Neural crest cell (in vitro differentiated cells): Measurements from ENCODE around the gene HNMT. TPM values are rescaled to one million over a fixed set of nuclear protein-coding genes. Genes with fewer than 3 reads are reported as not detected.

ENCODE experiments used
- DNase-seq: peaks from one replicate; pipeline ENCODE4 v3.0.0; 2021; ENCODE audit warnings: low read depth, mixed read lengths, low spot score
- H3K27ac Mint-ChIP-seq: one replicate; pipeline ENCODE4 v1.8.0; 2021; ENCODE audit warnings: mild to moderate bottlenecking, mixed read lengths; ENCODE audit not compliant: unreplicated experiment
- H3K27me3 Mint-ChIP-seq: 2 replicates; pipeline ENCODE4 v1.8.0; 2021; ENCODE audit warnings: low read depth, mild to moderate bottlenecking, mixed read lengths
- H3K36me3 Mint-ChIP-seq: 2 replicates; pipeline ENCODE4 v1.8.0; 2021; ENCODE audit warnings: low read depth, mild to moderate bottlenecking, mixed read lengths
- H3K4me1 Mint-ChIP-seq: 2 replicates; pipeline ENCODE4 v1.8.0; 2021; ENCODE audit warnings: mixed read lengths
- H3K4me3 Mint-ChIP-seq: one replicate; pipeline ENCODE4 v1.8.0; 2021; ENCODE audit warnings: mild to moderate bottlenecking, mixed read lengths
- H3K9me3 Mint-ChIP-seq: 2 replicates; pipeline ENCODE4 v1.8.0; 2021; ENCODE audit warnings: mixed read lengths
- total RNA-seq: library from RNA; stranded (reverse); gene quantifications from 2 replicates; pipeline ENCODE4 v1.2.1, GENCODE V29; 2021
- TF ChIP-seq, protein P1 (sequence below): fragments of 200-600 bp; sonication (generic); conservative IDR thresholded peaks from 2 replicates; pipeline ENCODE4 v1.5.0; 2021; ENCODE audit warnings: antibody characterized with exemption, mild to moderate bottlenecking

The HNMT gene
- total RNA-seq, 1 donor from 2014 or later, result 5.5 TPM

DNA sequence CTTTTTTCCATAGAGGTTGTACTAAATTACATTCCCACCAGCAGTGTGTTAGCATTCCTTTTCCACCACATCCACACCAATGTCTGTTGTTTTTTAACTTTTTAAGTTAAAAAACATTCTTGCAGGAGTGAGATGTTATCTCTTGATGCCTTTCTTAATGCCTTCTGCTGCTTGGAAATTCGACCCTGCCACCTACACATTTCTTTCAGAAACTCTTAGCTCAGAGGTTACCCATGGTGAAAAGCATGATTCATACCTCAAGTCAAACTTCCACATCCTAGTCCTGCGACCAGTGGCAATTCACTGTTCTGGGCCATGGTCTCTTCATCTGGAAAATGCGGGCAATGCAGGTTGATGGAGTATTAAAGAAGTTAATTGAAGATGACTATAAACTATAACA lies 12.7 kb upstream of the HNMT start:
- Mint-ChIP-seq H3K9me3 (peaks cover 2% of the 10 kb centered on the region), H3K36me3 (no peaks in the 10 kb centered on the region), H3K4me1 (peaks cover 25% of the 10 kb centered on the region), H3K4me3 (no peak overlapping the region), H3K27ac (no peak overlapping the region), H3K27me3 (no peaks in the 10 kb centered on the region)
- TF ChIP-seq, protein P1, sequence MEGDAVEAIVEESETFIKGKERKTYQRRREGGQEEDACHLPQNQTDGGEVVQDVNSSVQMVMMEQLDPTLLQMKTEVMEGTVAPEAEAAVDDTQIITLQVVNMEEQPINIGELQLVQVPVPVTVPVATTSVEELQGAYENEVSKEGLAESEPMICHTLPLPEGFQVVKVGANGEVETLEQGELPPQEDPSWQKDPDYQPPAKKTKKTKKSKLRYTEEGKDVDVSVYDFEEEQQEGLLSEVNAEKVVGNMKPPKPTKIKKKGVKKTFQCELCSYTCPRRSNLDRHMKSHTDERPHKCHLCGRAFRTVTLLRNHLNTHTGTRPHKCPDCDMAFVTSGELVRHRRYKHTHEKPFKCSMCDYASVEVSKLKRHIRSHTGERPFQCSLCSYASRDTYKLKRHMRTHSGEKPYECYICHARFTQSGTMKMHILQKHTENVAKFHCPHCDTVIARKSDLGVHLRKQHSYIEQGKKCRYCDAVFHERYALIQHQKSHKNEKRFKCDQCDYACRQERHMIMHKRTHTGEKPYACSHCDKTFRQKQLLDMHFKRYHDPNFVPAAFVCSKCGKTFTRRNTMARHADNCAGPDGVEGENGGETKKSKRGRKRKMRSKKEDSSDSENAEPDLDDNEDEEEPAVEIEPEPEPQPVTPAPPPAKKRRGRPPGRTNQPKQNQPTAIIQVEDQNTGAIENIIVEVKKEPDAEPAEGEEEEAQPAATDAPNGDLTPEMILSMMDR, result no peak
- DNase-seq, result no peak

DNA sequence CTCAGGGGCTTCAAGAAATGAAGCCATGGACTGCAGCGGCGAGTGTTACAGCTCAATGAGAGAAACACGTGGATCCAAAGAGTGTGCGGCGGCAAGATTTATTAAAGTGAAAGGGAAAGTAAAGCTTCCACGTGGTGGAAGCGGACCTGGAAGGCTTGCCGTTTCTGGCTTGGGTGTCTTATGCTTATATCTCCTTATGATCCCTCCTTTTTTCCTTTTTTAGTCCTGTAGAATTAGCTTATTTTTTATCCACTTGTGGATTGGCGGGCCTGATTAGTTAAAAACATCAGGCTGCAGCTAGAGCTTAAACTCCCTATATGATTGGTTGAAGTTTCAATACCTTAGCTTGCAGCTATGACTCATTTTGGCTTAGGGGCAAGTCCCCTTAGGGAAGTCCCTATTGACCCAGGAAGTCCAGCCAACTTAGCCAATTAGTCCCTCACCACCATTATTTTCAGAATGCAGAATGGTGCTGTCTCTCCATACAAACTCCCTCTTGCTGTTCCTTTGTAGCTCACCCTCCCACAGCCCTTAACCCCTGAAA lies 11.6 kb upstream of the HNMT start:
- Mint-ChIP-seq H3K27ac (no peak overlapping the region), H3K27me3 (no peaks in the 10 kb centered on the region), H3K4me3 (no peak overlapping the region), H3K36me3 (no peaks in the 10 kb centered on the region), H3K4me1 (peaks cover 15% of the 10 kb centered on the region), H3K9me3 (peaks cover 2% of the 10 kb centered on the region)
- TF ChIP-seq, protein P1, result no peak
- no peak for DNase-seq

GRCh38 chr2:137955536-137955935 lies 8.7 kb upstream of the HNMT start:
- TF ChIP-seq, protein P1, result no peak
- no peaks in the 10 kb centered on the region for H3K27me3 Mint-ChIP-seq
- H3K4me1 Mint-ChIP-seq, result peaks cover 10% of the 10 kb centered on the region
- H3K27ac Mint-ChIP-seq, result no peak overlapping the region
- no peak overlapping the region for H3K4me3 Mint-ChIP-seq
- peaks cover 2% of the 10 kb centered on the region for H3K9me3 Mint-ChIP-seq
- DNase-seq, result no peak
- H3K36me3 Mint-ChIP-seq, result no peaks in the 10 kb centered on the region

GRCh38 chr2:137957033-137957432 lies 7.2 kb upstream of the HNMT start:
- no peak overlapping the region for H3K4me3 Mint-ChIP-seq
- H3K27ac Mint-ChIP-seq, result no peak overlapping the region
- TF ChIP-seq, protein P1, result no peak
- no peaks in the 10 kb centered on the region for H3K36me3 Mint-ChIP-seq
- peaks cover 4% of the 10 kb centered on the region for H3K9me3 Mint-ChIP-seq
- peaks cover 8% of the 10 kb centered on the region for H3K4me1 Mint-ChIP-seq
- DNase-seq, result no peak
- H3K27me3 Mint-ChIP-seq, result no peaks in the 10 kb centered on the region

DNA sequence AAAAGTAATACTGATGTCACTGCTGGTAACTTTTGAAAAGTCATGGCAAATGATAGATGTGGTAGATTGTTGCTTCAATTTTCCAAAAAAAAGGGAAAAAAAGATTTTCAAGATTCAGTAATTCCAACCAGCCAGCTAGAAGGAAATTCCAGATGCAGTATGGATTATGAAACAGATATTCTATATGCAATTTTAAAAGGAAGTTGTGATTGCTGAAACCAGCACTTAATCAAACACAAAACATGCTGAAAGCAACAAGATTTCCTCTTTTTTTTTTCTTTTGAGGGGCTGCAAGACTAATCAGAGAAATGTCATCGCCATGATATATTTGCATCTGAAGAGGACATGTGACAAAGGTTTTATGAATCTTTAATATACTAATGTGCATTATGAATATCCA lies 5.1 kb upstream of the HNMT start:
- TF ChIP-seq, protein P1, result no peak
- H3K27ac Mint-ChIP-seq, result no peak overlapping the region
- no peak overlapping the region for H3K4me3 Mint-ChIP-seq
- H3K9me3 Mint-ChIP-seq, result peaks cover 2% of the 10 kb centered on the region
- no peaks in the 10 kb centered on the region for H3K36me3 Mint-ChIP-seq
- H3K27me3 Mint-ChIP-seq, result no peaks in the 10 kb centered on the region
- peaks cover 9% of the 10 kb centered on the region for H3K4me1 Mint-ChIP-seq
- no peak for DNase-seq
